ENCODE measurements around the gene MAX.

The MAX gene

GRCh38 chr14:65102441-65103149, at the start of gene MAX:
MAX (minus strand) TSS chr14:65102517; CDS start chr14:65102339, 178 bp downstream.
- peak; percentile 91 to 100 (median 98) for DNase-seq

- peak in 1 of 14 donors; percentile 61 for DNase-seq
These were observed 49.3 kb upstream of the MAX start for GRCh38 chr14:65151609-65151956.

GRCh38 chr14:65150898-65151608, 48.7 kb upstream of the MAX start:
- DNase-seq = peak in 1 of 14 donors; percentile 27

GRCh38 chr14:65149116-65149515, 46.8 kb upstream of the MAX start:
- no peak for DNase-seq

- no peak for DNase-seq
These were observed 41.9 kb upstream of the MAX start for GRCh38 chr14:65144170-65144569.

GRCh38 chr14:65142914-65143625, 40.8 kb upstream of the MAX start:
- no peak for DNase-seq

DNA sequence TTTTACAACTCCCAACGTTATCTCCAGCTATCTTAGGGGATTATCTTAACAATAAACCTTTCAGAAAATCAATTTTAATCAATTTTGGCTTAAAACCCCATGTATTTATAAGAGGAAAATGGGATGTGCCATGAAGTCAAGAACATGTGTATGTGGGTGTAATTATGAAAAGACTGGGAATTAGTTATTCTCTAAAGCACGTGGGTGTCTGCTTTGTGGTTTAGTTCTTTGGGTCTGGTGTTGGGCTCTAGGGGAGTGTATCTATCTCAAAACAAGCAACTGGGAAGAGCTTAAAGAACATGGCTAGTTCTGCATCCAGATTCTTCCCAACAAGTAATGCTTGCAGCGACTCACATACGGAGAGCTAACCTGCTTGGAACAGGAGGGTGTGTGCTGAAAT, 40.1 kb upstream of the MAX start:
- no peak for DNase-seq

- DNase-seq = no peak
These were observed 39.2 kb upstream of the MAX start for GRCh38 chr14:65141523-65141922.

DNA sequence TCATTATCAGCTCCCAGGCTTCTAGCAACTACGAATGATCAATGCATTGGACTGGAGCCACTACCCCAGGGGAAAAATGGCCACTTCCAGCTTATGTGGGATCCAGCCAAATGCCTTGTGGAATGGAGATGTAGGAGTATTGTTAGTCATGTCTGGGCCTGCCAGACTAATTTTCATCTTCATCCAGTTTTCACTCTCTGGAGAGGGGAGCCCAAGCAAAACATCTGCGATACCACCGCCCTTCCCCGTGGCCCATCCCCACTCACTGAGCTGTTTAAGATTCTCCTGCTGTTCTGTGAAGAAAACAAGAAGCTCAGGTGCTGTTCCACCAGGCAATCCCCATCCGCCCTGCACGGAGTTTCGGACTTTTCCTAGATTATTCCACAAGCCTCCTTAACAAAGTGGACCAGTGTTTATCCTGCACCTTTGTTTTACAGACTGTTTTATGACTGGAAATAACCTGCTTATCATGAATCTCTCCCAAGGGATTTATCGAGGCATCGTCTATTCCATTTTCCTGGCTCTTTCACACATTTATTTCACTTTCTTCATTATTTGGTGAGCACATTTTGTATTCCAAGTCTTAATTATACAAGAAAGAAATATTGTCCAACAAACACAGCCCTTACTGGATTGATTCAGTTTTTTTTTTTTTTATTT, 35.5 kb upstream of the MAX start:
- no peak for DNase-seq

DNA sequence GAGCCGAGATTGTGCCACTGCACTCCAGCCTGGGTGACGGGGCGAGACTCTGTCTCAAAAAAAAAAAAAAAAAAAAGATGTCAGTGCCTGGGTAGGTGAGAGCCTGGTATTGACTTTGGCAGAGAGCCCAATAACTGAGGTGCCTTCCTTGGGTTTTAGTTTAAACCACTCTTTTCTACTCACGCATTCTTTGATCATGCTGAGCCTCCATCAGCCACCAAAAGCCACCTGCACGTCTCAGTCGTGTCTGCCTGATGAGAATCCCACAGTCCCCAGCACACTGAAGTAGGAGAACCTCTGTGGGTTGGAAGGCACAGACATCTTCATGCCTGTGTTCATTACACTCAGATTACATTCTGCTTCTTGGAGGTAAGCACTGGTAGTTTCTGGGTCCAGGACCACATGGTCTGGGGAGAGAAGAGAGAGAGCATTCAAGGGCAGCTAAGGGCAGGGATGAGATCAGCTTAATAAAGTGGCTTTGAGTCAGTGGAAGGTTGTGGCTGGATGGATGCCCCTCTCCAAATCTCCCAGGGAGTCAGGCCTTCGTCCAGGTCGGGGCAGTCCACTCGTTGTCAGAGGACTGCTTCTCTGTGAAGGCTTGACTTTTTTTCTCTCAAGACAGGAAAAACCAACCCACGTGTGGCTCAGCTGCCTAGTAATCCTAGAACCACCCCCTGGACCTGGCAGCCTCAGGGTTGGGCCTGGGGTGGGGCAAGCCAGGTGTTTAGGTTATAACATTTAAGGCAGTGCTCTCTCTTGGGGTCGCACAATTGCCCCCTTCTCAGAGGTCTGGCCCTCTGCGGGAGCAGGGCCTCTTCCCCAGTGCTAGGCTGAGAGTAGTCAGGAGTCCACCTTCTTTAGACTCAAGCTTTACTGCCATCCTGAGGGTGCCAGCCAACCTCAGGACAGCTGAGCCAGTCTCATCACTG, 32.6 kb upstream of the MAX start:
- DNase-seq = peak in 3 of 14 donors; percentile 2 to 61 (median 10)

DNA sequence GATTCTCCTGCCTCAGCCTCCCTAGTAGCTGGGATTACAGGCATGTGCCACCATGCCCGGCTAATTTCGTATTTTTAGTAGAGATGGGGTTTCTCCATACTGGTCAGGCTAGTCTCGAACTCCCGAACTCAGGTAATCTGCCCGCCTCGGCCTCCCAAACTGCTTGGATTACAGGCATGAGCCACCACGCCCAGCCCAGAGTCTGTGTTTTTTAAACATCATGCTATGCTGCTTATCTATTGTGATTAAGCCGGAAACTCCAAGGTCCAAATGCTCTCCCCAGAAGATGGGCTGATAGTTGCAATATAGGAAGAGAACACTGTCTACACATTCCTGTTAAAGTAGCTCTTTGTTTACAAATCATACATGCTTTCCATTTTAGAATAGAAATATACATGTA, 30.5 kb upstream of the MAX start:
- DNase-seq = no peak

GRCh38 chr14:65131301-65131701, 29.0 kb upstream of the MAX start:
- DNase-seq = no peak

DNA sequence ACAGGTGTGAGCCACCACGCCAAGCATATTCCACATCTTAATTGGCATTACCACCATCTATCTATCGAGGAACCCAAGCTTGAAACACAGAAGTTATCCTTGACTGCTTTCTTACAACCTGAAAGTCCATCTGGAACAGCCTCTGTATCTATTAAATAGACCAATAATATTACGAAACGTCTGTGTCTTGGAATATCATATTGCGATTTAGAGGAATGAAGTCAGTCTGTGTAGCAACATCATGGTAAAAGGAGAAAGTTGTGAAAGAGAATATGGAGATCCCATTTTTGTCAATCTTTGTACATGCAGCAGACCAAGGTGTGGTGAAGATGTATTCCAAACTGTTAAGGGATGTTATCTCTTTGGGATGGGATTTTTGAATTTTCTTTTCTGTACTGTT, 25.8 kb upstream of the MAX start:
- DNase-seq = no peak

GRCh38 chr14:65117769-65118745, 15.7 kb upstream of the MAX start:
- no peak for DNase-seq

DNA sequence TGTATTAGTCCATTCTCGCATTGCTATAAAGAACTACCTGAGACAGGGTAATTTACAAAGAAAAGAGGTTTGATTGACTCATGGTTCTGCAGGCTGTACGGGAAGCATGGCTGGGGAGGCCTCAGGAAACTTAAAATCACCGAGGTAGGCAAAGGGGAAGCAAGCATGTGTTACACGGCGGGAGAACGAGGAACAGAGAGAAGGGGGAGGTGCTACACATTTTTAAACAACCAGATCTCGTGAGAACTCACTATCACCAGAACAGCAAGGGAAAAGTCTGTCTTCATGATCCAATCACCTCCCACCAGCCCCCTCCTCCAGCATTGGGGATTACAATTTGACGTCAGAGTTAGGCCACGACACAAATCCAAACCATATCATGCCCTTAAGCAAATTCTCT, 13.3 kb upstream of the MAX start:
- no peak for DNase-seq

GRCh38 chr14:65110525-65110924, 8.2 kb upstream of the MAX start:
- no peak for DNase-seq

- DNase-seq = no peak
These were observed 7.0 kb upstream of the MAX start for GRCh38 chr14:65109357-65109756.

- DNase-seq = no peak
These were observed 4.9 kb upstream of the MAX start for GRCh38 chr14:65107200-65107599.

DNA sequence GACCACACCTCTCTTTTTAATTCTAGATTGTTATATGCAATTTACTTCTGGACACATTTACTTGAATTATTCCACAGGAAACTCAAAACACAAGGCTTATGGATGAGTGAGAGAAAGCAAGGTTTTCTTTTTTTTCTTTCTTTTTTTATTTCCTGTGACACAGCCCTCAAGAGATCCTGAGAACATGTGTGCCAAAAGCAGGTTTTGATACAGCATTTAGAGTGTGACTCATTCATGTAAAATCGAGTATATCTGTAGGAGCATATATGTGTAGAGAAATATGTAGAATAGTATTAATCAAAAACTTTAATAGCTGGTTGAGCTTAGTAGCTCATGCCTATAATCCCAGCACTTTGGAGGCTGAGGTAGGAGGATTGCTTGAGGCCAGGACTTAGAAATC, 4.4 kb upstream of the MAX start:
- no peak for DNase-seq

DNA sequence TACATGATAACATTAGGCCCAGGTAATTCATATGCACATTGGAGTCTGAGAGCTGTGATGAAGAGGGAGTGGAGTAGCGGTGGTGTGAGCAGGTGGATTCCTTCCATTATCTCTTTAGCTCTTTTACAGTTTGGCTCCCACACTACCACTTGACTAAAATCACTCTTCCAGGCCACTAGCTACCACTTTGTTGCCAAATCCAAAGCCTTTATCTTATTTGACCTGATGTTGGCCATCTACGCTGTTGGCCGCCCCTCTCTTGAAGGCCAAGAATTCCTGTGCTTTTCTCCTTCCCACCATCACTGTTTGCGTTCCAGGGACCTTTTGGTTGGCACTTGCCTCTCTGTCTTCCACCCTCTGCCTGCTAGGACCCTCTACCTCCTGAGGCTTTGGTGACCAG, 4.0 kb upstream of the MAX start:
- DNase-seq = no peak

GRCh38 chr14:65104791-65105190, 2.5 kb upstream of the MAX start:
- no peak for DNase-seq
